DND-41 (cell line): ENCODE data around the gene HAUS6.
"Not testable (repeated sequence)": the region's sequence is repeated elsewhere in the genome, so short reads cannot be mapped to it uniquely, and the experiment has no call there.

Experiments used
- ATAC-seq: fragments of 200-7000 bp; cut with Tn5 transposase; 3 replicates; pipeline ENCODE4 v1.9.1; 2021; ENCODE audit warnings: low read depth; ENCODE audit not compliant: insufficient read depth
- DNase-seq: peaks from one replicate; pipeline ENCODE4 v3.0.0-alpha.2; 2020
- H2AFZ ChIP-seq: 2 replicates; pipeline ENCODE4 v1.6.0; 2012; ENCODE audit warnings: low read depth, low read length
- H3K27ac ChIP-seq: 2 replicates; pipeline ENCODE4 v1.5.1; 2012; ENCODE audit warnings: low read length, inconsistent platforms
- H3K27me3 ChIP-seq: fragments of 200-600 bp; sonication (generic); 2 replicates; pipeline ENCODE4 v1.6.0; 2012; ENCODE audit warnings: low read length, mild to moderate bottlenecking, inconsistent platforms; ENCODE audit not compliant: insufficient read depth, poor library complexity
- H3K36me3 ChIP-seq: 2 replicates; pipeline ENCODE4 v1.5.1; 2012; ENCODE audit warnings: low read length, inconsistent platforms; ENCODE audit not compliant: insufficient read depth
- H3K4me1 ChIP-seq: 2 replicates; pipeline ENCODE4 v1.5.1; 2012; ENCODE audit warnings: mild to moderate bottlenecking, low read length; ENCODE audit not compliant: insufficient read depth
- H3K4me2 ChIP-seq: 2 replicates; pipeline ENCODE4 v1.6.0; 2012; ENCODE audit warnings: mild to moderate bottlenecking, moderate library complexity, low read length, inconsistent platforms; ENCODE audit not compliant: insufficient read depth
- H3K4me3 ChIP-seq, 2 experiments: fragments of 200-600 bp in 1 of 2; shearing (Covaris generic) in 1 of 2; 2 replicates each; pipeline ENCODE4 v1.5.1; 2012 to 2016; ENCODE audit warnings: inconsistent platforms in 2 of 2, low read length in 2 of 2, mild to moderate bottlenecking in 2 of 2, low read depth in 1 of 2, moderate library complexity in 1 of 2
- H3K79me2 ChIP-seq: 2 replicates; pipeline ENCODE4 v1.6.0; 2012; ENCODE audit warnings: low read length, inconsistent platforms; ENCODE audit not compliant: insufficient read depth
- H3K9ac ChIP-seq: 2 replicates; pipeline ENCODE4 v1.6.0; 2012; ENCODE audit warnings: low read depth, mild to moderate bottlenecking, inconsistent platforms, low read length, moderate library complexity
- H3K9me3 ChIP-seq: 2 replicates; pipeline ENCODE4 v1.5.1; 2012; ENCODE audit warnings: low read length, moderate library complexity, mild to moderate bottlenecking, inconsistent platforms; ENCODE audit not compliant: insufficient read depth, severe bottlenecking
- H4K20me1 ChIP-seq: 2 replicates; pipeline ENCODE4 v1.6.0; 2012; ENCODE audit warnings: low read length; ENCODE audit not compliant: insufficient read depth
- CTCF ChIP-seq: IDR thresholded peaks from 2 replicates; pipeline ENCODE4 v1.5.1; 2012; ENCODE audit warnings: borderline replicate concordance, low read length, moderate library complexity, mild to moderate bottlenecking; ENCODE audit not compliant: poor library complexity, severe bottlenecking; ENCODE audit errors: extremely low read depth
- EZH2 ChIP-seq: IDR thresholded peaks from 3 replicates; pipeline ENCODE4 v1.6.1; 2012; ENCODE audit warnings: borderline replicate concordance, low read depth, mild to moderate bottlenecking, moderate library complexity, low read length, inconsistent platforms; ENCODE audit not compliant: severe bottlenecking

HAUS6 gene

GRCh38 chr9:19114680-19115270, 12.1 kb upstream of the HAUS6 start:
- H3K79me2 ChIP-seq, result no peaks in the 10 kb centered on the region
- no peak overlapping the region for H3K4me3 ChIP-seq
- H3K9me3 ChIP-seq, result no peaks in the 10 kb centered on the region
- H3K27ac ChIP-seq, result no peak overlapping the region
- peaks cover 43% of the 10 kb centered on the region for H3K36me3 ChIP-seq
- H3K4me2 ChIP-seq, result no peak overlapping the region
- TF ChIP-seq EZH2, result no peak
- TF ChIP-seq CTCF, result no peak
- H2AFZ ChIP-seq, result no peak overlapping the region
- H3K4me1 ChIP-seq, result no peaks in the 10 kb centered on the region
- no peaks in the 10 kb centered on the region for H4K20me1 ChIP-seq
- ATAC-seq, result no peak
- H3K9ac ChIP-seq, result no peak overlapping the region
- H3K27me3 ChIP-seq, result no peaks in the 10 kb centered on the region
- no peak for DNase-seq

GRCh38 chr9:19113964-19114679, 11.4 kb upstream of the HAUS6 start:
- Histone ChIP-seq H3K9ac (no peak overlapping the region), H4K20me1 (no peaks in the 10 kb centered on the region), H3K27me3 (no peaks in the 10 kb centered on the region), H3K4me1 (no peaks in the 10 kb centered on the region), H3K4me3 (no peak overlapping the region), H3K4me2 (no peak overlapping the region), H2AFZ (no peak overlapping the region), H3K79me2 (no peaks in the 10 kb centered on the region), H3K36me3 (peaks cover 37% of the 10 kb centered on the region), H3K9me3 (no peaks in the 10 kb centered on the region), H3K27ac (no peak overlapping the region)
- TF ChIP-seq EZH2 (no peak), CTCF (no peak)
- ATAC-seq (no peak), DNase-seq (no peak)

GRCh38 chr9:19113064-19113611, 10.4 kb upstream of the HAUS6 start:
- H3K4me2 ChIP-seq, ATAC-seq, H3K4me3 ChIP-seq, H2AFZ ChIP-seq, H4K20me1 ChIP-seq, H3K27me3 ChIP-seq, H3K4me1 ChIP-seq, H3K27ac ChIP-seq, H3K9ac ChIP-seq, DNase-seq, H3K79me2 ChIP-seq, H3K9me3 ChIP-seq: not testable (repeated sequence)
- peaks cover 27% of the 10 kb centered on the region for H3K36me3 ChIP-seq

- H3K9ac ChIP-seq, result no peak overlapping the region
- no peak for TF ChIP-seq CTCF
- TF ChIP-seq EZH2, result no peak
Measured at GRCh38 chr9:19108038-19108437, 5.3 kb upstream of the HAUS6 start.

More at GRCh38 chr9:19108038-19108437, 5.3 kb upstream of the HAUS6 start:
- no peaks in the 10 kb centered on the region for H4K20me1 ChIP-seq
- H3K4me2 ChIP-seq, result no peak overlapping the region
- no peak overlapping the region for H3K4me3 ChIP-seq
- peaks cover 6% of the 10 kb centered on the region; the same call in 1 of the 2 replicates for H3K4me1 ChIP-seq
- H3K36me3 ChIP-seq, result no peaks in the 10 kb centered on the region
- H3K27ac ChIP-seq, result no peak overlapping the region
- DNase-seq, result no peak
- H3K9me3 ChIP-seq, result no peaks in the 10 kb centered on the region
- no peak for ATAC-seq
- no peak overlapping the region for H2AFZ ChIP-seq
- no peaks in the 10 kb centered on the region for H3K79me2 ChIP-seq
- no peaks in the 10 kb centered on the region for H3K27me3 ChIP-seq
